ENCODE measurements around the gene NUFIP2. TPM values are rescaled to one million over a fixed set of nuclear protein-coding genes. Genes with fewer than 3 reads are reported as not detected.
A peak's percentile ranks its signal among the peaks of the same experiment; 100 is the strongest.

The NUFIP2 gene
- total and polyA plus RNA-seq, 2 experiments from 2014 or later, result 5.2 to 30.9 TPM

GRCh38 chr17:29251184-29251583, 42.8 kb downstream of the NUFIP2 start:
- peak; percentile 40 for DNase-seq
- Histone ChIP-seq H3K9me3 (ENCODE audit: low read depth) (no peaks in the 10 kb centered on the region), H3K4me3 (no peak overlapping the region), H4K20me1 (ENCODE audit: insufficient read depth) (no peaks in the 10 kb centered on the region), H3K9me2 (ENCODE audit: insufficient read depth) (no peaks in the 10 kb centered on the region), H3K27ac (peak overlapping the region; percentile 68), H3K79me2 (ENCODE audit: insufficient read depth) (peaks cover 9% of the 10 kb centered on the region), H3K4me1 (ENCODE audit: insufficient read depth) (peaks cover 62% of the 10 kb centered on the region), H3K27me3 (replicated peaks; ENCODE audit: insufficient read depth) (no peaks in the 10 kb centered on the region), H3K4me2 (ENCODE audit: unreplicated experiment) (peak overlapping the region; percentile 19), H3K36me3 (ENCODE audit: low read depth) (no peaks in the 10 kb centered on the region), H2AFZ (no peak overlapping the region), H3K9ac (0 out of 2 replicates have a peak overlapping the region, but pooled peaks have one; percentile 2), H3F3A (ENCODE audit: insufficient read depth) (peaks cover 66% of the 10 kb centered on the region)
- WGBS, 2 experiments (ENCODE audit: low coverage in 1 of 2, low lambda C conversion rate in 2 of 2, missing lambda C conversion rate in 2 of 2), result 79 to 81% methylated on average over 2 of the region's 2 CpGs
- TF ChIP-seq EZH2 (IDR thresholded peaks at IDR 0.05; ENCODE audit: insufficient read depth, poor library complexity, severe bottlenecking) (no peak), EZH2phosphoT487 (IDR thresholded peaks at IDR 0.05; ENCODE audit: insufficient read depth, low read depth) (no peak)
- in situ Hi-C loops (cut with MboI), result no loop called here

DNA sequence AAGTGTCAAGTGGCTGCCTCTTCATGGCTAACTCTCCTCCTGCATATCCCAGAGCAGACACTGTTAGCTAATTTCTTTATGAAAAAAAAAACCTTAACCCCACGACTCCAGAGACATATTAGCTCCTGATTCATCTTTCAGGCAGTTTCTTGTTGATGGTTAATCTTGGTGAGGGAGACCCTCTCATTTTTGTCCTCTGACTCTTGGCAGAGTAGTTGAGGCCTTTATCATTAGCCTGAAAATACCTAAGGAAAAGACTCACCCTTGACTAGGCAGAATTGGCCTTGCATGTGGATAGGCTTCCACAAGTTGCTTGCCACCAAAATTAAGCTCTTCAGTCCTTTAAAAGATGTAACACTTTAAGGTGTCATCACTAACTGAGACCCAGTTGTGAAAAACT, 43.3 kb downstream of the NUFIP2 start:
- TF ChIP-seq EZH2 (IDR thresholded peaks at IDR 0.05; ENCODE audit: insufficient read depth, poor library complexity, severe bottlenecking) (no peak), EZH2phosphoT487 (IDR thresholded peaks at IDR 0.05; ENCODE audit: insufficient read depth, low read depth) (no peak)
- 0 out of 2 replicates have a peak overlapping the region, but pooled peaks have one; percentile 2 for H3K9ac ChIP-seq
- 0 to 7% methylated on average over 1 of the region's 1 CpG for WGBS, 2 experiments (ENCODE audit: low coverage in 1 of 2, low lambda C conversion rate in 2 of 2, missing lambda C conversion rate in 2 of 2)
- peak; percentile 77 for DNase-seq
- no peaks in the 10 kb centered on the region for H3K9me3 ChIP-seq (ENCODE audit: low read depth)
- no peaks in the 10 kb centered on the region for H3K27me3 ChIP-seq (replicated peaks; ENCODE audit: insufficient read depth)
- H3K36me3 ChIP-seq (ENCODE audit: low read depth), result no peaks in the 10 kb centered on the region
- H2AFZ ChIP-seq, result no peak overlapping the region
- no peaks in the 10 kb centered on the region for H4K20me1 ChIP-seq (ENCODE audit: insufficient read depth)
- H3F3A ChIP-seq (ENCODE audit: insufficient read depth), result peaks cover 61% of the 10 kb centered on the region
- no peak overlapping the region for H3K4me3 ChIP-seq
- no peaks in the 10 kb centered on the region for H3K9me2 ChIP-seq (ENCODE audit: insufficient read depth)
- peak overlapping the region; percentile 68 for H3K27ac ChIP-seq
- H3K79me2 ChIP-seq (ENCODE audit: insufficient read depth), result peaks cover 4% of the 10 kb centered on the region
- H3K4me2 ChIP-seq (ENCODE audit: unreplicated experiment), result peak overlapping the region; percentile 19
- peaks cover 57% of the 10 kb centered on the region for H3K4me1 ChIP-seq (ENCODE audit: insufficient read depth)
- in situ Hi-C loops (cut with MboI), result no loop called here

GRCh38 chr17:29248845-29249244, 45.1 kb downstream of the NUFIP2 start:
- H3K4me3 ChIP-seq, result no peak overlapping the region
- no peaks in the 10 kb centered on the region for H3K27me3 ChIP-seq (replicated peaks; ENCODE audit: insufficient read depth)
- H4K20me1 ChIP-seq (ENCODE audit: insufficient read depth), result no peaks in the 10 kb centered on the region
- H3K36me3 ChIP-seq (ENCODE audit: low read depth), result no peaks in the 10 kb centered on the region
- WGBS, 2 experiments (ENCODE audit: low coverage in 1 of 2, low lambda C conversion rate in 2 of 2, missing lambda C conversion rate in 2 of 2), result 91 to 94% methylated on average over 5 of the region's 5 CpGs
- no peak overlapping the region for H3K9ac ChIP-seq
- no peaks in the 10 kb centered on the region for H3K9me3 ChIP-seq (ENCODE audit: low read depth)
- DNase-seq, result no peak
- no peak for TF ChIP-seq EZH2phosphoT487 (IDR thresholded peaks at IDR 0.05; ENCODE audit: insufficient read depth, low read depth)
- no peak for TF ChIP-seq EZH2 (IDR thresholded peaks at IDR 0.05; ENCODE audit: insufficient read depth, poor library complexity, severe bottlenecking)
- in situ Hi-C loops (cut with MboI), result no loop called here
- H2AFZ ChIP-seq, result no peak overlapping the region
- H3K4me2 ChIP-seq (ENCODE audit: unreplicated experiment), result no peak overlapping the region
- no peaks in the 10 kb centered on the region for H3K9me2 ChIP-seq (ENCODE audit: insufficient read depth)
- peaks cover 43% of the 10 kb centered on the region for H3F3A ChIP-seq (ENCODE audit: insufficient read depth)
- H3K27ac ChIP-seq, result no peak overlapping the region
- H3K4me1 ChIP-seq (ENCODE audit: insufficient read depth), result peaks cover 43% of the 10 kb centered on the region
- no peaks in the 10 kb centered on the region for H3K79me2 ChIP-seq (ENCODE audit: insufficient read depth)

GRCh38 chr17:29247219-29247618, 46.7 kb downstream of the NUFIP2 start:
- Histone ChIP-seq H3K4me2 (ENCODE audit: unreplicated experiment) (no peak overlapping the region), H4K20me1 (ENCODE audit: insufficient read depth) (no peaks in the 10 kb centered on the region), H2AFZ (no peak overlapping the region), H3K36me3 (ENCODE audit: low read depth) (no peaks in the 10 kb centered on the region), H3F3A (ENCODE audit: insufficient read depth) (peaks cover 29% of the 10 kb centered on the region), H3K27me3 (replicated peaks; ENCODE audit: insufficient read depth) (no peaks in the 10 kb centered on the region), H3K9ac (no peak overlapping the region), H3K4me1 (ENCODE audit: insufficient read depth) (peaks cover 30% of the 10 kb centered on the region), H3K4me3 (no peak overlapping the region), H3K79me2 (ENCODE audit: insufficient read depth) (no peaks in the 10 kb centered on the region), H3K9me2 (ENCODE audit: insufficient read depth) (no peaks in the 10 kb centered on the region), H3K27ac (no peak overlapping the region), H3K9me3 (ENCODE audit: low read depth) (no peaks in the 10 kb centered on the region)
- in situ Hi-C loops (cut with MboI), result no loop called here
- WGBS, 2 experiments (ENCODE audit: low coverage in 1 of 2, low lambda C conversion rate in 2 of 2, missing lambda C conversion rate in 2 of 2), result 81 to 87% methylated on average over 2 of the region's 2 CpGs
- TF ChIP-seq EZH2phosphoT487 (IDR thresholded peaks at IDR 0.05; ENCODE audit: insufficient read depth, low read depth) (no peak), EZH2 (IDR thresholded peaks at IDR 0.05; ENCODE audit: insufficient read depth, poor library complexity, severe bottlenecking) (no peak)
- DNase-seq, result no peak

DNA sequence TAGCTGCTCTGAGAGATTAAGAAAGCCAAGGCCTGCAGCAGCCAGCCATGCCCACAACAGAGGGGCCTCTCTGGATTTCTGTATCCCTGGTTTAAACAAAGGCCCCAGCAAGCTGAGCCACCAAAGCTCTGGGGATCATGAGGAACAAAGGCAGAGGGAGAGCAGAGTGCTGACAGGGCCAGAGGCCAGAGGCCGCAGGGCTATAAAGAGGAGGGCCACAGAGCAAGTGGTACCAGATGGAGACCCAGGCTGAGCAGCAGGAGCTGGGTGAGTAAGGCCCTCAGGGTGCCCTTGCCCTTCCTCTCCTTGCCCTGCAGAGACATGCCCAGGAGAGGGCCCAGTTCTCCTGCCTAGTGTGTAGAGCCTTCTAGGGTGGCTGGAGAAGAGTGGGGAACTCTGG, 47.3 kb downstream of the NUFIP2 start, which contains the start of gene CRYBA1:
CRYBA1 (plus strand) TSS at position 232 of the 400 bp plus-strand sequence; CDS start at position 237, 5 bp downstream.
- DNase-seq, result no peak
- H3K4me2 ChIP-seq (ENCODE audit: unreplicated experiment), result no peak within 1 kb of the TSS
- H3K9me2 ChIP-seq (ENCODE audit: insufficient read depth), result no peaks in the 10 kb centered on the region
- H3K9ac ChIP-seq, result no peak within 1 kb of the TSS
- WGBS, 2 experiments (ENCODE audit: low coverage in 1 of 2, low lambda C conversion rate in 2 of 2, missing lambda C conversion rate in 2 of 2), result 55 to 56% methylated on average over 1 of the region's 1 CpG
- TF ChIP-seq EZH2 (IDR thresholded peaks at IDR 0.05; ENCODE audit: insufficient read depth, poor library complexity, severe bottlenecking), result no peak
- TF ChIP-seq EZH2phosphoT487 (IDR thresholded peaks at IDR 0.05; ENCODE audit: insufficient read depth, low read depth), result no peak
- no peaks in the 10 kb centered on the region for H3K27me3 ChIP-seq (replicated peaks; ENCODE audit: insufficient read depth)
- H3K79me2 ChIP-seq (ENCODE audit: insufficient read depth), result no peaks in the 10 kb centered on the region
- no peak within 1 kb of the TSS for H2AFZ ChIP-seq
- H3K4me1 ChIP-seq (ENCODE audit: insufficient read depth), result peaks cover 29% of the 10 kb centered on the region
- no peaks in the 10 kb centered on the region for H3K36me3 ChIP-seq (ENCODE audit: low read depth)
- H3K27ac ChIP-seq, result no peak within 1 kb of the TSS
- H4K20me1 ChIP-seq (ENCODE audit: insufficient read depth), result no peaks in the 10 kb centered on the region
- in situ Hi-C loops (cut with MboI), result no loop called here
- peaks cover 29% of the 10 kb centered on the region for H3F3A ChIP-seq (ENCODE audit: insufficient read depth)
- no peaks in the 10 kb centered on the region for H3K9me3 ChIP-seq (ENCODE audit: low read depth)
- H3K4me3 ChIP-seq, result no peak within 1 kb of the TSS

Data from GM23248 (cell line).